ENCODE results near the gene NLGN1. TPM values are rescaled to one million over a fixed set of nuclear protein-coding genes. Genes with fewer than 3 reads are reported as not detected.

NLGN1 gene
- total RNA-seq, 1 donor from 2014 or later: not detected

DNA sequence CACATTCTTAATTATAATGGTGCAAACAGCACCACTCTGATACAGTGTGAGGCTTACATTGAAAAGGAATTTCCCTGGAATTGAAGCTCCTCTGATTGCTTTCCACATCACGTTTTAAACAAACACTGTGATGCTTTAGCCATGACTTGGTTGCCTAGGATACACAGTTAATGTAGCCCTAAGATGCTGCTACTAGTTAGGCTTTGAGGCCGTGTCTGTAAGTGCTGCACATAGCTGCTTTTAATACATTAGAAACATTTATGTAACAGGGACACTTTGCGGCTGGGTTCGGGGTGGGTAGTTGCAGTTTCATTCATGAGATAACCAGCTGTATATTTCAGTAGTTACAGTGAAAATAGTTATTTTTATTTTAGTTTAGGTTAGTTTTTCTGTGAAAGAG lies 334.7 kb downstream of the NLGN1 start:
- TF ChIP-seq CTCF (IDR thresholded peaks at IDR 0.05): no peak
- ATAC-seq (ENCODE audit: low read depth) (no peak), DNase-seq (no peak)
- H3K27me3 Mint-ChIP-seq: no peaks in the 10 kb centered on the region
- no peaks in the 10 kb centered on the region for H3K9me3 Mint-ChIP-seq
- ChIA-PET POLR2A (no interaction called here), CTCF (no interaction called here)
- H3K4me1 Mint-ChIP-seq: no peaks in the 10 kb centered on the region
- no peak overlapping the region for H3K4me3 Mint-ChIP-seq
- H3K27ac Mint-ChIP-seq: no peak overlapping the region
- no peaks in the 10 kb centered on the region for H3K36me3 Mint-ChIP-seq (ENCODE audit: low read depth)
- intact Hi-C loops (cut with micrococcal nuclease): no loop called here

GRCh38 chr3:173733029-173733652 lies 335.6 kb downstream of the NLGN1 start:
- Mint-ChIP-seq H3K36me3 (ENCODE audit: low read depth) (no peaks in the 10 kb centered on the region), H3K27ac (no peak overlapping the region), H3K27me3 (no peaks in the 10 kb centered on the region), H3K9me3 (no peaks in the 10 kb centered on the region), H3K4me3 (no peak overlapping the region), H3K4me1 (no peaks in the 10 kb centered on the region)
- CTCF ChIA-PET: no interaction called here
- TF ChIP-seq CTCF (IDR thresholded peaks at IDR 0.05): no peak
- no peak for DNase-seq
- ATAC-seq (ENCODE audit: low read depth): no peak
- POLR2A ChIA-PET: no interaction called here
- intact Hi-C loops (cut with micrococcal nuclease): no loop called here

- H3K27ac Mint-ChIP-seq: no peak overlapping the region
- DNase-seq: no peak
- no peak overlapping the region for H3K4me3 Mint-ChIP-seq
- no peaks in the 10 kb centered on the region for H3K4me1 Mint-ChIP-seq
- TF ChIP-seq CTCF (IDR thresholded peaks at IDR 0.05): no peak
- intact Hi-C loops (cut with micrococcal nuclease): no loop called here
- H3K9me3 Mint-ChIP-seq: no peaks in the 10 kb centered on the region
- H3K36me3 Mint-ChIP-seq (ENCODE audit: low read depth): no peaks in the 10 kb centered on the region
- ChIA-PET CTCF (no interaction called here), POLR2A (no interaction called here)
- no peak for ATAC-seq (ENCODE audit: low read depth)
- no peaks in the 10 kb centered on the region for H3K27me3 Mint-ChIP-seq
Measured at GRCh38 chr3:173734473-173734872, 336.9 kb downstream of the NLGN1 start.

- H3K9me3 Mint-ChIP-seq: no peaks in the 10 kb centered on the region
- no peak for TF ChIP-seq CTCF (IDR thresholded peaks at IDR 0.05)
- no peaks in the 10 kb centered on the region for H3K36me3 Mint-ChIP-seq (ENCODE audit: low read depth)
- DNase-seq: no peak
- intact Hi-C loops (cut with micrococcal nuclease): no loop called here
- H3K27ac Mint-ChIP-seq: no peak overlapping the region
- ChIA-PET POLR2A (no interaction called here), CTCF (no interaction called here)
- H3K27me3 Mint-ChIP-seq: no peaks in the 10 kb centered on the region
- no peak for ATAC-seq (ENCODE audit: low read depth)
- no peak overlapping the region for H3K4me3 Mint-ChIP-seq
- H3K4me1 Mint-ChIP-seq: no peaks in the 10 kb centered on the region
Measured at GRCh38 chr3:173734895-173735294, 337.4 kb downstream of the NLGN1 start.

GRCh38 chr3:173735841-173736240 lies 338.3 kb downstream of the NLGN1 start:
- no peak overlapping the region for H3K27ac Mint-ChIP-seq

More at GRCh38 chr3:173735841-173736240, 338.3 kb downstream of the NLGN1 start:
- no peaks in the 10 kb centered on the region for H3K9me3 Mint-ChIP-seq
- no peaks in the 10 kb centered on the region for H3K36me3 Mint-ChIP-seq (ENCODE audit: low read depth)
- H3K4me3 Mint-ChIP-seq: no peak overlapping the region
- no peak for DNase-seq
- no peaks in the 10 kb centered on the region for H3K27me3 Mint-ChIP-seq
- ChIA-PET POLR2A (no interaction called here), CTCF (no interaction called here)
- no peak for TF ChIP-seq CTCF (IDR thresholded peaks at IDR 0.05)
- no peaks in the 10 kb centered on the region for H3K4me1 Mint-ChIP-seq
- ATAC-seq (ENCODE audit: low read depth): no peak
- intact Hi-C loops (cut with micrococcal nuclease): no loop called here

All from activated B cell treated with CpG ODN at 0.5 μM for 24 hours (primary cell).